NT2/D1 (cell line): ENCODE measurements around the gene HECTD2.
A peak's percentile ranks its signal among the peaks of the same experiment; 100 is the strongest.
"Not testable (repeated sequence)": the region's sequence is repeated elsewhere in the genome, so short reads cannot be mapped to it uniquely, and the experiment has no call there.

Source experiments
- DNase-seq: peaks from one replicate; pipeline ENCODE4 v3.0.0-alpha.2; 2011; ENCODE audit warnings: low read depth, low spot score
- H3K27me3 ChIP-seq: 2 replicates; pipeline ENCODE4 v1.6.0; 2011; ENCODE audit warnings: mild to moderate bottlenecking; ENCODE audit not compliant: insufficient read length, insufficient read depth
- H3K36me3 ChIP-seq: 2 replicates; pipeline ENCODE4 v1.6.1; 2011; ENCODE audit warnings: mild to moderate bottlenecking, low read length, mixed read lengths; ENCODE audit not compliant: insufficient read depth, insufficient read length
- H3K4me1 ChIP-seq: 2 replicates; pipeline ENCODE4 v1.5.1; 2011; ENCODE audit not compliant: insufficient read depth, insufficient read length
- H3K4me3 ChIP-seq: 2 replicates; pipeline ENCODE4 v1.5.1; 2011; ENCODE audit warnings: low read depth; ENCODE audit not compliant: insufficient read length
- H3K9ac ChIP-seq: 2 replicates; pipeline ENCODE4 v1.6.0; 2011; ENCODE audit warnings: low read depth; ENCODE audit not compliant: insufficient read length
- H3K9me3 ChIP-seq: 2 replicates; pipeline ENCODE4 v1.5.1; 2011; ENCODE audit warnings: mild to moderate bottlenecking, low read length; ENCODE audit not compliant: insufficient read depth
- SUZ12 ChIP-seq: IDR thresholded peaks from 2 replicates; pipeline ENCODE4 v1.6.1; 2011; ENCODE audit not compliant: insufficient read length, insufficient read depth; ENCODE audit errors: extremely low read depth
- YY1 ChIP-seq: IDR thresholded peaks from 2 replicates; pipeline ENCODE4 v1.6.1; 2011; ENCODE audit not compliant: insufficient read length, insufficient read depth
- ZNF274 ChIP-seq: IDR thresholded peaks from 2 replicates; pipeline ENCODE4 v1.6.1; 2011; ENCODE audit warnings: mild to moderate bottlenecking, low read depth, low read length

The HECTD2 gene, protein sequence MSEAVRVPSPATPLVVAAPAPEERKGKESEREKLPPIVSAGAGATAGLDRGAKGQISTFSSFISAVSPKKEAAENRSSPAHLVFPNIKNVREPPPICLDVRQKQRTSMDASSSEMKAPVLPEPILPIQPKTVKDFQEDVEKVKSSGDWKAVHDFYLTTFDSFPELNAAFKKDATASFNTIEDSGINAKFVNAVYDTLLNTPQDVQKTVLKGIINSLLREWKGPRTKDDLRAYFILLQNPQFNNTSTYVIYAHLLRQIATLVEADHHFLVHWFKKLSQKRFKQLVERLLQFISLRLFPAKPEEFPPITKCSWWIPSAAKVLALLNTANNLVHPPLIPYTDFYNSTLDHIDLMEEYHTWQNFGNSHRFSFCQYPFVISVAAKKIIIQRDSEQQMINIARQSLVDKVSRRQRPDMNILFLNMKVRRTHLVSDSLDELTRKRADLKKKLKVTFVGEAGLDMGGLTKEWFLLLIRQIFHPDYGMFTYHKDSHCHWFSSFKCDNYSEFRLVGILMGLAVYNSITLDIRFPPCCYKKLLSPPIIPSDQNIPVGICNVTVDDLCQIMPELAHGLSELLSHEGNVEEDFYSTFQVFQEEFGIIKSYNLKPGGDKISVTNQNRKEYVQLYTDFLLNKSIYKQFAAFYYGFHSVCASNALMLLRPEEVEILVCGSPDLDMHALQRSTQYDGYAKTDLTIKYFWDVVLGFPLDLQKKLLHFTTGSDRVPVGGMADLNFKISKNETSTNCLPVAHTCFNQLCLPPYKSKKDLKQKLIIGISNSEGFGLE

DNA sequence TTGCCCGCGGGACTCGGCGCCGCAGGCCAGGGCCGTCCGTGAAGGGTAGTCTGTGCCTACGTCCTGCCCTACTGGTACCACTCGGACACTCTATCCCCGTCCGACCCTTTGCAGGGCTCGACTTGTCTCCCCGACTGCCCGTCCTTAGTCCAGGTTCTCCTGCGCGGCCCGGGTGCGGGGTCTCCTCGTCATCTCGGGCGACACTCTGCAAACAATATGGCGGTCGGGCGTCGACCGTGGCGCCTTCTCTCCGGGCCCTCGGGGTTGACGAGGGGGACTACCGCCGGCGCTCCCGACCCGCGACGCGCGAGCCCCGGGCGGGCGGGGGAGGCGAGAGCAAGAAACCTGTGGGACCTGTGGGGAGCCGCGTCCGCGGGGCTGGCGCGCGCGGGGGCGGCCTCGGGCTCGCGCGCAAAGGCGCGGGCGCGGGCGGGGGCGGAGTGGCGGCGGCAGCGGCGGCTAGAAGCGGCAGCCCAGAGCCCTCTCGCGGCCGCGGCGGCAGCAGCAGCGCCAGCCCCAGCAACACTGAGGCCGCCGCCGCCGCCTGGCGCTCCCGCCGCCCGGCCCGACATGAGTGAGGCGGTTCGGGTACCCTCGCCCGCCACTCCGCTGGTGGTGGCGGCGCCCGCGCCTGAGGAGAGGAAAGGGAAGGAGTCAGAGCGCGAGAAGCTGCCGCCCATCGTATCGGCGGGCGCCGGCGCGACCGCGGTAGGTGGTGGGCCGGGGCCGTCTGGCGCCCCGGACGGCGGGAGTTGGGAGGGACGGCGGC lies at the start of gene HECTD2:
TSS of gene HECTD2 (plus strand) at position 476 of the 769 bp plus-strand sequence. CDS start at position 571, 95 bp downstream.
- TF ChIP-seq YY1 (peak; percentile 63), ZNF274 (no peak), SUZ12 (no peak)
- no peak for DNase-seq
- no peaks in the 10 kb centered on the region for H3K36me3 ChIP-seq
- no peaks in the 10 kb centered on the region for H3K27me3 ChIP-seq
- H3K4me1 ChIP-seq = no peaks in the 10 kb centered on the region
- H3K9me3 ChIP-seq = no peaks in the 10 kb centered on the region
- peak within 1 kb of the TSS; percentile 83 for H3K4me3 ChIP-seq
- peak within 1 kb of the TSS; percentile 99 for H3K9ac ChIP-seq

DNA sequence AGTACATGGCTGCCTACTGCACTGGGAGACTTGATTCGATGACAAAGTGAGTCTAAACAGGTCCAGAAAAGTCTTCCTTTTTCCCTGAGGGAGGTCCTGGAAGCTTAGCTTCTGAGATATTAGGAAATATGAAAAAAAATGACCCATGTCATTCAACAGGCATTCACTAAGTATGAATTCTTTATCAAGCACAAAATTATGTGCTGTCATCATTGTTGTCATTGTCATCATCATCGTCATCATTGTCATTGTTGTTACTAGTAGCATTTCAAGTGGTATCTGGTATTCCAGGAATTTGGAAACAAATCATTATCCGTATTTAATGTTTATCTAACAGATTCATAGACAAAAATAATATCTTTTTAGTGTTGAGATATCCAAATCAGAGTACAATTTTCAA lies 49.7 kb upstream of the HECTD2 start:
- TF ChIP-seq SUZ12 (no peak), YY1 (no peak), ZNF274 (no peak)
- no peak overlapping the region for H3K4me3 ChIP-seq
- H3K27me3 ChIP-seq = no peaks in the 10 kb centered on the region
- no peaks in the 10 kb centered on the region for H3K4me1 ChIP-seq
- DNase-seq = no peak
- H3K9me3 ChIP-seq = no peaks in the 10 kb centered on the region
- H3K9ac ChIP-seq = no peak overlapping the region
- no peaks in the 10 kb centered on the region for H3K36me3 ChIP-seq

DNA sequence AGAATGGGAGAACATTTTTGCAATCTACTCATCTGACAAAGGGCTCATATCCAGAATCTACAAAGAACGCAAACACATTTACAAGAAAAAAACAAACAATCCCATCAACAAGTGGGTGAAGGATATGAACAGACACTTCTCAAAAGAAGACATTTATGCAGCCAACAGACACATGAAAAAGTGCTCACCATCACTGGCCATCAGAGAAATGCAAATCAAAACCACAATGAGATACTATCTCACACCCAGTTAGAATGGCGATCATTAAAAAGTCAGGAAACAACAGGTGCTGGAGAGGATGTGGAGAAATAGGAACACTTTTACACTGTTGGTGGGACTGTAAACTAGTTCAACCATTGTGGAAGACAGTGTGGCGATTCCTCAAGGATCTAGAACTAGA lies 44.6 kb upstream of the HECTD2 start:
- H3K9me3 ChIP-seq, H3K36me3 ChIP-seq, DNase-seq, H3K4me3 ChIP-seq, H3K9ac ChIP-seq, H3K4me1 ChIP-seq, H3K27me3 ChIP-seq: not testable (repeated sequence)

DNA sequence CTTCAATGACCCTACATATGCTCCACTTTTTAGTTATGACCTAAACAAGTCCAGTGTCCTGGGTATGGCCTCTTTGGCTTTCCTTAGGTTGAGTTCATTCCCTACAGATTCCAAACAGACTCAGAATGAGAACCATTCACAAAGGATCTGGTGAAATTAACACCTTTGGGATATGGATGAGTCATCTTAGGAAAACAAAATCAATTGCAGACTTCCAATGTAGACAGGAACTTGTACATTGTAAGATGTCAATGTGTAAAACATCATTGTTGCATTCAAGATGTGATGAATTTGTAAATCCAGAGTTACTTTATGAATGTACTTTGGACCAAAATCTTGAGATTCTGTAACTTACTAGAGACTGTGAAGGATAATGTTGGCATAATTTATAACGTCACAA lies 43.4 kb upstream of the HECTD2 start:
- TF ChIP-seq YY1 (no peak), SUZ12 (no peak)
- no peaks in the 10 kb centered on the region for H3K4me1 ChIP-seq
- H3K9ac ChIP-seq = no peak overlapping the region
- no peaks in the 10 kb centered on the region for H3K27me3 ChIP-seq
- H3K4me3 ChIP-seq = no peak overlapping the region
- DNase-seq = no peak
- no peaks in the 10 kb centered on the region for H3K9me3 ChIP-seq
- no peaks in the 10 kb centered on the region for H3K36me3 ChIP-seq

DNA sequence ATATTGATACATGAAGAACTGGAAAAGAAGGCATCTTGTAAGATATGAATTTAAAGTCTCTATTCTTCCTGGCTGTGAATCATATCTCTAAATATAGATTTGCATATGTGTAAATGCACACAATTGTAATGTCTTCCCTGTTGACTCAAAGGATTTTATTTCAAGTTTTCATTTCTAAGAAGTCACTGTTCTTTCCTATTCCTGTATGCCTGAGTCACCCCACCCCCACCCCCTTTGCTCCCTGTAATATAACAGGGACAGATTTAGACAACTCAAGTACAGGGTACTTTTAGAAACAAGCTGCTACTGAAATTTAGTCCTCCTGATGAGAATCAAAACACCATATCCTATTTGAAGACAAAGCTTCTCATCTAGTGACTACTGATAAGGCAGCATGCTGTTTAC lies 43.0 kb upstream of the HECTD2 start:
- Histone ChIP-seq H3K27me3 (no peaks in the 10 kb centered on the region), H3K4me1 (no peaks in the 10 kb centered on the region), H3K9me3 (no peaks in the 10 kb centered on the region), H3K36me3 (no peaks in the 10 kb centered on the region), H3K4me3 (no peak overlapping the region), H3K9ac (no peak overlapping the region)
- no peak for DNase-seq
- TF ChIP-seq YY1 (no peak), ZNF274 (no peak), SUZ12 (no peak)

DNA sequence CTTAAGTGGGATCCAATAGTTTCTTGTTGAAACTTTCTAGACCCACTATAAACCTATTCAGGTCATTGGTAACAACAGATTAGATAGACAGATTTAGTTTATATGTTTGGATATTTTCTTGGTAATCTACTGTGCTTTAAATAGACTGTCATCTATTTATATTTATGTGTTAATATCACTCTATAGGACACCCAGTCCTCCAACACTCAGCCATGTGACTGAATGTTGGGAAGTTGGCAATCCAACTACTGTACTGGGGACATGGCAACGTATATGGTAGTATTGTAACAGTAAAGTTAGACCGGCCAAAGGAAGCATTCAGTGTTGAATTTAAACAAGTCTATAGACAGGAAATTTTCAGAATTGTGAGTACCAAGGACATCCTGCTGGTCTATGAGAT lies 42.6 kb upstream of the HECTD2 start:
- H3K27me3 ChIP-seq = no peaks in the 10 kb centered on the region
- no peak overlapping the region for H3K9ac ChIP-seq
- H3K9me3 ChIP-seq = no peaks in the 10 kb centered on the region
- no peaks in the 10 kb centered on the region for H3K4me1 ChIP-seq
- no peaks in the 10 kb centered on the region for H3K36me3 ChIP-seq
- no peak for DNase-seq
- H3K4me3 ChIP-seq = no peak overlapping the region
- no peak for TF ChIP-seq ZNF274
- no peak for TF ChIP-seq YY1
- TF ChIP-seq SUZ12 = no peak

DNA sequence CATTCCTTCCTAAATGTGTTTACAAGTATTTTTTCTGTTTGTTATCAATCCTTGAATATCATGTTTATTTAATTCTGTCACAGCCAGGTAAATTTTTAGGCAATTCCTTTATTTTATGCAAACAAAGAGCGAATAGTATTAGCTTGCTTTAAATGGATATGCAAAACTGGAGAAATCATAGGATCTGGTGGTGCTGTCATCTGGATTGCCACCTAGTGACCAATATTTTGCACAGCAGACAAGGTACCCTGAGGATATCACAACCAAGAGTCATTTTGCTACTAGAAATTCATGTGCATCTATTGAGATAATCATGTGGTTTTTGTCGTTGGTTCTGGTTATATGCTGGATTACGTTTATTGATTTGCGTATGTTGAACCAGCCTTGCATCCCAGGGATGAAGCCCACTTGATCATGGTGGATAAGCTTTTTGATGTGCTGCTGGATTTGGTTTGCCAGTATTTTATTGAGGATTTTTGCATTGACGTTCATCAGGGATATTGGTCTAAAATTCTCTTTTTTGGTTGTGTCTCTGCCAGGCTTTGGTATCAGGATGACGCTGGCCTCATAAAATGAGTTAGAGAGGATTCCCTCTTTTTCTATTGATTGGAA lies 40.1 kb upstream of the HECTD2 start:
- not testable (repeated sequence) for H3K27me3 ChIP-seq, H3K9ac ChIP-seq, H3K9me3 ChIP-seq, H3K4me3 ChIP-seq, H3K36me3 ChIP-seq, DNase-seq, H3K4me1 ChIP-seq
